ENCODE results near the gene COL28A1. TPM values are rescaled to one million over a fixed set of nuclear protein-coding genes. Genes with fewer than 3 reads are reported as not detected.

COL28A1 gene
- total RNA-seq, 1 experiment from 2014 or later, result 0.26 TPM

GRCh38 chr7:7491044-7491443, 44.6 kb downstream of the COL28A1 start:
- DNase-seq (no peak), ATAC-seq (no peak)
- intact Hi-C loops (cut with micrococcal nuclease), result no loop called here
- Histone ChIP-seq H3K4me3 (ENCODE audit: low read length) (no peak overlapping the region), H3K4me2 (ENCODE audit: low read length) (no peak overlapping the region), H4K20me1 (ENCODE audit: low read length) (no peaks in the 10 kb centered on the region), H3K9me2 (replicated peaks; ENCODE audit: low read length) (no peaks in the 10 kb centered on the region), H3K9me3 (ENCODE audit: low read length) (no peaks in the 10 kb centered on the region), H3K36me3 (ENCODE audit: low read depth, low read length) (no peaks in the 10 kb centered on the region), H3K9ac (ENCODE audit: low read length) (no peak overlapping the region), H3K27ac (ENCODE audit: low read length) (no peak overlapping the region), H3F3A (ENCODE audit: low read length, unreplicated experiment) (no peaks in the 10 kb centered on the region), H3K27me3 (ENCODE audit: low read length) (no peaks in the 10 kb centered on the region), H3K79me2 (ENCODE audit: low read length) (no peaks in the 10 kb centered on the region), H3K4me1 (ENCODE audit: insufficient read depth, low read length) (peaks cover 25% of the 10 kb centered on the region), H2AFZ (ENCODE audit: low read length) (no peak overlapping the region)
- TF ChIP-seq EZH2phosphoT487 (IDR thresholded peaks at IDR 0.05; ENCODE audit: borderline replicate concordance, low read length) (no peak), EZH2 (IDR thresholded peaks at IDR 0.05; ENCODE audit: low read length, unreplicated experiment) (no peak)
- TF ChIP-seq, protein P1, sequence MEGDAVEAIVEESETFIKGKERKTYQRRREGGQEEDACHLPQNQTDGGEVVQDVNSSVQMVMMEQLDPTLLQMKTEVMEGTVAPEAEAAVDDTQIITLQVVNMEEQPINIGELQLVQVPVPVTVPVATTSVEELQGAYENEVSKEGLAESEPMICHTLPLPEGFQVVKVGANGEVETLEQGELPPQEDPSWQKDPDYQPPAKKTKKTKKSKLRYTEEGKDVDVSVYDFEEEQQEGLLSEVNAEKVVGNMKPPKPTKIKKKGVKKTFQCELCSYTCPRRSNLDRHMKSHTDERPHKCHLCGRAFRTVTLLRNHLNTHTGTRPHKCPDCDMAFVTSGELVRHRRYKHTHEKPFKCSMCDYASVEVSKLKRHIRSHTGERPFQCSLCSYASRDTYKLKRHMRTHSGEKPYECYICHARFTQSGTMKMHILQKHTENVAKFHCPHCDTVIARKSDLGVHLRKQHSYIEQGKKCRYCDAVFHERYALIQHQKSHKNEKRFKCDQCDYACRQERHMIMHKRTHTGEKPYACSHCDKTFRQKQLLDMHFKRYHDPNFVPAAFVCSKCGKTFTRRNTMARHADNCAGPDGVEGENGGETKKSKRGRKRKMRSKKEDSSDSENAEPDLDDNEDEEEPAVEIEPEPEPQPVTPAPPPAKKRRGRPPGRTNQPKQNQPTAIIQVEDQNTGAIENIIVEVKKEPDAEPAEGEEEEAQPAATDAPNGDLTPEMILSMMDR (conservative IDR thresholded peaks at IDR 0.05; ENCODE audit: low read depth, low read length), result no peak
- BruUV-seq (replicated peaks), result no TSS peak
- ChIA-PET POLR2A (ENCODE audit: unreplicated experiment) (interaction anchor here (0.5 kb wide), 1 partner anchor 20 kb away, joined by 6 read pairs; no protein-coding TSS in a partner anchor), CTCF (no interaction called here)

GRCh38 chr7:7490003-7490402, 45.7 kb downstream of the COL28A1 start:
- POLR2A ChIA-PET (ENCODE audit: unreplicated experiment), result interaction anchor here (0.6 kb wide), 1 partner anchor 65 kb away, joined by 5 read pairs; no protein-coding TSS in a partner anchor

GRCh38 chr7:7489546-7489945, 46.1 kb downstream of the COL28A1 start:
- intact Hi-C loops (cut with micrococcal nuclease), result no loop called here
- Histone ChIP-seq H3K4me2 (ENCODE audit: low read length) (no peak overlapping the region), H3K27me3 (ENCODE audit: low read length) (no peaks in the 10 kb centered on the region), H3K4me1 (ENCODE audit: insufficient read depth, low read length) (peaks cover 25% of the 10 kb centered on the region), H3K27ac (ENCODE audit: low read length) (no peak overlapping the region), H3K4me3 (ENCODE audit: low read length) (no peak overlapping the region), H4K20me1 (ENCODE audit: low read length) (no peaks in the 10 kb centered on the region), H3K79me2 (ENCODE audit: low read length) (no peaks in the 10 kb centered on the region), H3K9ac (ENCODE audit: low read length) (no peak overlapping the region), H3F3A (ENCODE audit: low read length, unreplicated experiment) (no peaks in the 10 kb centered on the region), H2AFZ (ENCODE audit: low read length) (no peak overlapping the region), H3K9me2 (replicated peaks; ENCODE audit: low read length) (no peaks in the 10 kb centered on the region), H3K9me3 (ENCODE audit: low read length) (no peaks in the 10 kb centered on the region), H3K36me3 (ENCODE audit: low read depth, low read length) (no peaks in the 10 kb centered on the region)
- ATAC-seq, result no peak
- ChIA-PET CTCF (no interaction called here), POLR2A (ENCODE audit: unreplicated experiment) (interaction anchor here (0.6 kb wide), 1 partner anchor 66 kb away, joined by 5 read pairs; no protein-coding TSS in a partner anchor)
- peak; percentile 33 for DNase-seq
- no peak for TF ChIP-seq EZH2 (IDR thresholded peaks at IDR 0.05; ENCODE audit: low read length, unreplicated experiment)
- TF ChIP-seq, protein P1 (conservative IDR thresholded peaks at IDR 0.05; ENCODE audit: low read depth, low read length), result no peak
- no peak for TF ChIP-seq EZH2phosphoT487 (IDR thresholded peaks at IDR 0.05; ENCODE audit: borderline replicate concordance, low read length)
- no TSS peak for BruUV-seq (replicated peaks)

More at GRCh38 chr7:7490003-7490402, 45.7 kb downstream of the COL28A1 start:
- no peaks in the 10 kb centered on the region for H3K27me3 ChIP-seq (ENCODE audit: low read length)
- H3K9me3 ChIP-seq (ENCODE audit: low read length), result no peaks in the 10 kb centered on the region
- no TSS peak for BruUV-seq (replicated peaks)
- H3K27ac ChIP-seq (ENCODE audit: low read length), result no peak overlapping the region
- no peak overlapping the region for H3K4me3 ChIP-seq (ENCODE audit: low read length)
- intact Hi-C loops (cut with micrococcal nuclease), result no loop called here
- no peaks in the 10 kb centered on the region for H3F3A ChIP-seq (ENCODE audit: low read length, unreplicated experiment)
- H2AFZ ChIP-seq (ENCODE audit: low read length), result no peak overlapping the region
- no peaks in the 10 kb centered on the region for H3K36me3 ChIP-seq (ENCODE audit: low read depth, low read length)
- H3K4me1 ChIP-seq (ENCODE audit: insufficient read depth, low read length), result peaks cover 25% of the 10 kb centered on the region
- H4K20me1 ChIP-seq (ENCODE audit: low read length), result no peaks in the 10 kb centered on the region
- no peak for DNase-seq
- no peak overlapping the region for H3K9ac ChIP-seq (ENCODE audit: low read length)
- no peak for TF ChIP-seq EZH2 (IDR thresholded peaks at IDR 0.05; ENCODE audit: low read length, unreplicated experiment)
- TF ChIP-seq, protein P1 (conservative IDR thresholded peaks at IDR 0.05; ENCODE audit: low read depth, low read length), result no peak
- no peak overlapping the region for H3K4me2 ChIP-seq (ENCODE audit: low read length)
- CTCF ChIA-PET, result no interaction called here
- H3K9me2 ChIP-seq (replicated peaks; ENCODE audit: low read length), result no peaks in the 10 kb centered on the region
- no peaks in the 10 kb centered on the region for H3K79me2 ChIP-seq (ENCODE audit: low read length)
- no peak for ATAC-seq
